DND-41 (cell line): ENCODE results near the gene TENT4B.

Experiments used
- ATAC-seq: fragments of 200-7000 bp; cut with Tn5 transposase; 3 replicates; pipeline ENCODE4 v1.9.1; 2021; ENCODE audit warnings: low read depth; ENCODE audit not compliant: insufficient read depth
- DNase-seq: peaks from one replicate; pipeline ENCODE4 v3.0.0-alpha.2; 2020
- H2AFZ ChIP-seq: 2 replicates; pipeline ENCODE4 v1.6.0; 2012; ENCODE audit warnings: low read depth, low read length
- H3K27ac ChIP-seq: 2 replicates; pipeline ENCODE4 v1.5.1; 2012; ENCODE audit warnings: low read length, inconsistent platforms
- H3K27me3 ChIP-seq: fragments of 200-600 bp; sonication (generic); 2 replicates; pipeline ENCODE4 v1.6.0; 2012; ENCODE audit warnings: low read length, mild to moderate bottlenecking, inconsistent platforms; ENCODE audit not compliant: insufficient read depth, poor library complexity
- H3K36me3 ChIP-seq: 2 replicates; pipeline ENCODE4 v1.5.1; 2012; ENCODE audit warnings: low read length, inconsistent platforms; ENCODE audit not compliant: insufficient read depth
- H3K4me1 ChIP-seq: 2 replicates; pipeline ENCODE4 v1.5.1; 2012; ENCODE audit warnings: mild to moderate bottlenecking, low read length; ENCODE audit not compliant: insufficient read depth
- H3K4me2 ChIP-seq: 2 replicates; pipeline ENCODE4 v1.6.0; 2012; ENCODE audit warnings: mild to moderate bottlenecking, moderate library complexity, low read length, inconsistent platforms; ENCODE audit not compliant: insufficient read depth
- H3K4me3 ChIP-seq, 2 experiments: fragments of 200-600 bp in 1 of 2; shearing (Covaris generic) in 1 of 2; 2 replicates each; pipeline ENCODE4 v1.5.1; 2012 to 2016; ENCODE audit warnings: inconsistent platforms in 2 of 2, low read length in 2 of 2, mild to moderate bottlenecking in 2 of 2, low read depth in 1 of 2, moderate library complexity in 1 of 2
- H3K79me2 ChIP-seq: 2 replicates; pipeline ENCODE4 v1.6.0; 2012; ENCODE audit warnings: low read length, inconsistent platforms; ENCODE audit not compliant: insufficient read depth
- H3K9ac ChIP-seq: 2 replicates; pipeline ENCODE4 v1.6.0; 2012; ENCODE audit warnings: low read depth, mild to moderate bottlenecking, inconsistent platforms, low read length, moderate library complexity
- H3K9me3 ChIP-seq: 2 replicates; pipeline ENCODE4 v1.5.1; 2012; ENCODE audit warnings: low read length, moderate library complexity, mild to moderate bottlenecking, inconsistent platforms; ENCODE audit not compliant: insufficient read depth, severe bottlenecking
- H4K20me1 ChIP-seq: 2 replicates; pipeline ENCODE4 v1.6.0; 2012; ENCODE audit warnings: low read length; ENCODE audit not compliant: insufficient read depth
- CTCF ChIP-seq: IDR thresholded peaks from 2 replicates; pipeline ENCODE4 v1.5.1; 2012; ENCODE audit warnings: borderline replicate concordance, low read length, moderate library complexity, mild to moderate bottlenecking; ENCODE audit not compliant: poor library complexity, severe bottlenecking; ENCODE audit errors: extremely low read depth
- EZH2 ChIP-seq: IDR thresholded peaks from 3 replicates; pipeline ENCODE4 v1.6.1; 2012; ENCODE audit warnings: borderline replicate concordance, low read depth, mild to moderate bottlenecking, moderate library complexity, low read length, inconsistent platforms; ENCODE audit not compliant: severe bottlenecking

The TENT4B gene

DNA sequence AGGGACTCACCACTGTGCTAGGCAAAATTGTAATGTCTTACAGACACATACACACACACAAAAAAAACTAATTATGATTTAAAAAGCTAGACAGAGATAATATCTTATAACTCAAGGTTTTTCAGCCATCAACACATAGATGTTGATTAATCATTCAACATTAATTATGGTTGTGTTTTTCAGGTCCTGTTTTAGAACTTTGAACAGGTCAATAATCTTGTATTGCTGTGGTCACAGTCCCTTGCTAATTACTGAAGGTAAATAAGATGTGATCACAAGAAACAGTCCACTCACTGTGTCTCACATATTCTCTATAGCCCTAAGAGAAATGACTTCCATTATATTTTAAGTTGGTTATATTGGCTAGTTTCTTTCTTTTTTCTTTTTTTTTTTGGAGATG lies 32.4 kb upstream of the TENT4B start:
- Histone ChIP-seq H2AFZ (no peak overlapping the region), H3K27ac (no peak overlapping the region), H3K9me3 (no peaks in the 10 kb centered on the region), H4K20me1 (no peaks in the 10 kb centered on the region), H3K4me2 (no peak overlapping the region), H3K27me3 (no peaks in the 10 kb centered on the region), H3K79me2 (no peaks in the 10 kb centered on the region), H3K4me3 (no peak overlapping the region), H3K4me1 (no peaks in the 10 kb centered on the region), H3K9ac (no peak overlapping the region), H3K36me3 (no peaks in the 10 kb centered on the region)
- DNase-seq (no peak), ATAC-seq (no peak)
- TF ChIP-seq EZH2 = no peak
- no peak for TF ChIP-seq CTCF

DNA sequence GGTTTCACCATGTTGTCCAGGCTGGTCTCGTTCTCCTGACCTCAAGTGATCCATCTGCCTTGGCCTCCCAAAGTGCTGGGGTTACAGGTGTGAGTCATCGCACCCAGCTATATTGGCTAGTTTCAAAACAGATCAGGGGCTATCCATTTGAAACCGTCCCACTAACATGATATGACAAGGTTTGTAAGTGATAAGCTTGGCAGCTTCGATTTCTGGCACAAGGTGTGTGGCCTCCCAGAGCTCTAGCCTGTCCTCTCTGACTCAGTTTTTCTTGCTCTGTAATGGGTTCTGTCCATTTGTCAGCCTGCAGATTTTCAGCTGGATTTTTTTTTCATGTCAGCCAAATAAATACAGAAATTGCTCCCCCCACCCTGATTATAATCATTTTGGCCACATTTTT lies 31.8 kb upstream of the TENT4B start:
- TF ChIP-seq EZH2 (no peak), CTCF (no peak)
- no peak overlapping the region for H2AFZ ChIP-seq
- no peaks in the 10 kb centered on the region for H3K27me3 ChIP-seq
- H3K27ac ChIP-seq = no peak overlapping the region
- no peaks in the 10 kb centered on the region for H3K79me2 ChIP-seq
- H3K4me3 ChIP-seq = no peak overlapping the region
- H3K4me2 ChIP-seq = no peak overlapping the region
- H3K4me1 ChIP-seq = no peaks in the 10 kb centered on the region
- H3K36me3 ChIP-seq = no peaks in the 10 kb centered on the region
- no peak overlapping the region for H3K9ac ChIP-seq
- no peaks in the 10 kb centered on the region for H4K20me1 ChIP-seq
- ATAC-seq (no peak), DNase-seq (no peak)
- no peaks in the 10 kb centered on the region for H3K9me3 ChIP-seq

- Histone ChIP-seq H3K27ac (no peak overlapping the region), H2AFZ (no peak overlapping the region), H3K4me1 (no peaks in the 10 kb centered on the region), H3K9ac (no peak overlapping the region), H3K36me3 (no peaks in the 10 kb centered on the region), H3K27me3 (no peaks in the 10 kb centered on the region), H3K4me2 (no peak overlapping the region), H4K20me1 (no peaks in the 10 kb centered on the region), H3K9me3 (no peaks in the 10 kb centered on the region), H3K79me2 (no peaks in the 10 kb centered on the region), H3K4me3 (no peak overlapping the region)
- ATAC-seq = peak; percentile 58; the same call in 2 of the 3 replicates
- peak; percentile 31 for DNase-seq
- TF ChIP-seq EZH2 (no peak), CTCF (no peak)
Observed at GRCh38 chr16:50121721-50122445, 31.2 kb upstream of the TENT4B start.

DNA sequence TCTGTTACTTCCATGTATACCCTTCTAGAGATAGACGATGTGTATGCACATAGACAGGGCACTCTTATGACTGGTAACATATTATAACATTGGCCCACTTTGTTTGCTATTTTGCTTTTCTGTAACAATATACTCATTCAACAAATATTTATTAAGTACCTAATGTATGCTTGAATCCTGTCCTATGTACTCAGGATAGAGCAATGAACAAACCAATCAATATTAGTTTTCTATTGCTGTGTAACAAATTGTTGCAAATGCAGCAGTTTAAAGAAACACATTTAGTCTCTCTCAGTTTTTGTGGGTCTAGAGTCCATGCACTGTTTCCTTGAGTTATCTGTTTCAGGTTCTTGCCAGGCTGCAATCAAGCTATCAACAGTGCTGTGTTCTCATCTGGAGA lies 29.7 kb upstream of the TENT4B start:
- Histone ChIP-seq H3K27me3 (no peaks in the 10 kb centered on the region), H3K9me3 (no peaks in the 10 kb centered on the region), H3K36me3 (no peaks in the 10 kb centered on the region), H3K4me3 (no peak overlapping the region), H4K20me1 (no peaks in the 10 kb centered on the region), H2AFZ (no peak overlapping the region), H3K27ac (no peak overlapping the region), H3K9ac (no peak overlapping the region), H3K4me1 (no peaks in the 10 kb centered on the region), H3K79me2 (no peaks in the 10 kb centered on the region), H3K4me2 (no peak overlapping the region)
- ATAC-seq (no peak), DNase-seq (no peak)
- no peak for TF ChIP-seq CTCF
- no peak for TF ChIP-seq EZH2
